T-helper 1 cell (primary cell): ENCODE results near the gene KLC3.
A peak's percentile ranks its signal among the peaks of the same experiment; 100 is the strongest.
"Not testable (repeated sequence)": the region's sequence is repeated elsewhere in the genome, so short reads cannot be mapped to it uniquely, and the experiment has no call there.

Source experiments
- DNase-seq, 5 donors: peaks; one replicate each; pipeline ENCODE4 v3.0.0-alpha.2; 2012 to 2020
- total RNA-seq, 4 donors: gene quantifications; one replicate each; lab custom pipeline; 2026; lab: John Stamatoyannopoulos, UW

Gene KLC3
- total RNA-seq: 0 to 0.15 (median 0) reads per million in 4 donors

GRCh38 chr19:45340232-45340898 is at the start of gene KLC3:
Gene KLC3, plus strand, starts transcription at chr19:45340750. Its CDS starts 4,792 bp downstream, at chr19:45345542.
- DNase-seq: peak in 2 of 5 donors; percentile 13 to 47

- no peak for DNase-seq
Measured at GRCh38 chr19:45291834-45292233, 48.7 kb upstream of the KLC3 start.

GRCh38 chr19:45293682-45294081 is 46.9 kb upstream of the KLC3 start:
- DNase-seq: no peak

GRCh38 chr19:45294291-45295029 is 46.1 kb upstream of the KLC3 start:
- DNase-seq: no peak

- no peak for DNase-seq
Measured at GRCh38 chr19:45295873-45296272, 44.7 kb upstream of the KLC3 start.

- no peak for DNase-seq
Measured at GRCh38 chr19:45296355-45296754, 44.2 kb upstream of the KLC3 start.

- no peak for DNase-seq
Measured at GRCh38 chr19:45297674-45298073, 42.9 kb upstream of the KLC3 start.

GRCh38 chr19:45298264-45298663 is 42.3 kb upstream of the KLC3 start:
- no peak for DNase-seq

GRCh38 chr19:45299719-45300118 is 40.8 kb upstream of the KLC3 start:
- no peak for DNase-seq

- no peak for DNase-seq
Measured at GRCh38 chr19:45302416-45302815, 38.1 kb upstream of the KLC3 start.

- no peak for DNase-seq
Measured at GRCh38 chr19:45303269-45304060, 37.1 kb upstream of the KLC3 start.

- DNase-seq: no peak
Measured at GRCh38 chr19:45304141-45304926, 36.2 kb upstream of the KLC3 start.

- no peak for DNase-seq
Measured at GRCh38 chr19:45305007-45305406, 35.5 kb upstream of the KLC3 start.

GRCh38 chr19:45305421-45305820 is 35.1 kb upstream of the KLC3 start:
- DNase-seq: no peak

- DNase-seq: no peak
Measured at GRCh38 chr19:45306040-45306439, 34.5 kb upstream of the KLC3 start.

GRCh38 chr19:45306518-45307027 is 34.0 kb upstream of the KLC3 start:
- no peak for DNase-seq

GRCh38 chr19:45307361-45307760 is 33.2 kb upstream of the KLC3 start:
- DNase-seq: no peak

GRCh38 chr19:45309322-45309721 is 31.2 kb upstream of the KLC3 start:
- not testable (repeated sequence) for DNase-seq

GRCh38 chr19:45311621-45312020 is 28.9 kb upstream of the KLC3 start:
- no peak for DNase-seq

- not testable (repeated sequence) for DNase-seq
Measured at GRCh38 chr19:45312285-45312684, 28.3 kb upstream of the KLC3 start.

- DNase-seq: no peak
Measured at GRCh38 chr19:45314708-45315245, 25.8 kb upstream of the KLC3 start.

GRCh38 chr19:45315304-45315703 is 25.2 kb upstream of the KLC3 start:
- DNase-seq: no peak
